Measurements from ENCODE around the gene EFNA5. TPM values are rescaled to one million over a fixed set of nuclear protein-coding genes. Genes with fewer than 3 reads are reported as not detected.

The EFNA5 gene
- total and polyA plus RNA-seq, 2 of the 13 experiments (the other 11 are each of a cell fraction or from before 2014, with no cell fraction given) = not detected

GRCh38 chr5:107541400-107541799 lies 129.3 kb downstream of the EFNA5 start:
- Histone ChIP-seq H3K36me3 (replicated peaks in 1 of 2; ENCODE audit: control insufficient read depth in 1 of 2, insufficient read depth in 2 of 2, low read length in 2 of 2) (no peaks in the 10 kb centered on the region), H3K79me2 (ENCODE audit: insufficient read depth, low read length) (no peaks in the 10 kb centered on the region), H3K4me2 (ENCODE audit: low read depth, low read length) (no peak overlapping the region), H3K4me3 (replicated peaks in 1 of 3; ENCODE audit: insufficient read depth in 1 of 3, low read depth in 2 of 3, low read length in 3 of 3) (no peak overlapping the region), H3K9ac (ENCODE audit: insufficient read depth, low read depth, low read length) (no peak overlapping the region), H3K27ac (ENCODE audit: extremely low read length, insufficient read depth, low read length) (no peak overlapping the region), H3K27me3 (ENCODE audit: control insufficient read depth in 1 of 2, insufficient read depth in 2 of 2, low read length in 2 of 2) (no peaks in the 10 kb centered on the region), H3K4me1 (ENCODE audit: insufficient read depth, low read length) (no peaks in the 10 kb centered on the region), H4K20me1 (ENCODE audit: insufficient read depth, low read length) (no peaks in the 10 kb centered on the region), H3K9me3 (ENCODE audit: low read length) (no peaks in the 10 kb centered on the region), H2AFZ (ENCODE audit: low read length) (no peak overlapping the region)
- no peak for ATAC-seq
- no peak for FAIRE-seq
- no TSS peak for BruUV-seq (replicated peaks)
- TF ChIP-seq ZNF784 (CRISPR knock-in tag; IDR thresholded peaks at IDR 0.05; ENCODE audit: borderline replicate concordance) = no peak
- no peak for TF ChIP-seq PITX1 (CRISPR knock-in tag; IDR thresholded peaks at IDR 0.05)
- TF ChIP-seq TARDBP (CRISPR knock-in tag; IDR thresholded peaks at IDR 0.05) = no peak
- TF ChIP-seq ZNF264 (CRISPR knock-in tag; IDR thresholded peaks at IDR 0.05) = no peak
- no peak for TF ChIP-seq IRX3 (CRISPR knock-in tag; IDR thresholded peaks at IDR 0.05; ENCODE audit: borderline replicate concordance, low read depth)
- TF ChIP-seq ZSCAN29 (CRISPR knock-in tag; conservative IDR thresholded peaks at IDR 0.05) = no peak
- 5% methylated on average over 1 of the region's 1 CpG for WGBS (ENCODE audit: low lambda C conversion rate)
- ChIA-PET CTCF (ENCODE audit: low intra/inter-chr PET ratio, low total read pairs) (no interaction called here), POLR2A (no interaction called here)
- DNase-seq (ENCODE audit: low spot score) = no peak
- in situ Hi-C loops (cut with HindIII; ENCODE audit: extremely low pct_ligation_motif_present, low pct_unique_long_range_greater_than_20kb) (no loop called here), intact Hi-C loops (cut with micrococcal nuclease; ENCODE audit: unreplicated experiment) (no loop called here)

- H2AFZ ChIP-seq (ENCODE audit: low read length) = no peak overlapping the region
- H3K79me2 ChIP-seq (ENCODE audit: insufficient read depth, low read length) = no peaks in the 10 kb centered on the region
- ChIA-PET POLR2A (no interaction called here), CTCF (ENCODE audit: low intra/inter-chr PET ratio, low total read pairs) (no interaction called here)
- intact Hi-C loops (cut with micrococcal nuclease; ENCODE audit: unreplicated experiment) = no loop called here
- DNase-seq (ENCODE audit: low spot score) (no peak), ATAC-seq (no peak), FAIRE-seq (no peak)
- H3K4me2 ChIP-seq (ENCODE audit: low read depth, low read length) = no peak overlapping the region
- H3K27me3 ChIP-seq (ENCODE audit: control insufficient read depth in 1 of 2, insufficient read depth in 2 of 2, low read length in 2 of 2) = no peaks in the 10 kb centered on the region
- H3K27ac ChIP-seq (ENCODE audit: extremely low read length, insufficient read depth, low read length) = no peak overlapping the region
- TF ChIP-seq, protein P1, sequence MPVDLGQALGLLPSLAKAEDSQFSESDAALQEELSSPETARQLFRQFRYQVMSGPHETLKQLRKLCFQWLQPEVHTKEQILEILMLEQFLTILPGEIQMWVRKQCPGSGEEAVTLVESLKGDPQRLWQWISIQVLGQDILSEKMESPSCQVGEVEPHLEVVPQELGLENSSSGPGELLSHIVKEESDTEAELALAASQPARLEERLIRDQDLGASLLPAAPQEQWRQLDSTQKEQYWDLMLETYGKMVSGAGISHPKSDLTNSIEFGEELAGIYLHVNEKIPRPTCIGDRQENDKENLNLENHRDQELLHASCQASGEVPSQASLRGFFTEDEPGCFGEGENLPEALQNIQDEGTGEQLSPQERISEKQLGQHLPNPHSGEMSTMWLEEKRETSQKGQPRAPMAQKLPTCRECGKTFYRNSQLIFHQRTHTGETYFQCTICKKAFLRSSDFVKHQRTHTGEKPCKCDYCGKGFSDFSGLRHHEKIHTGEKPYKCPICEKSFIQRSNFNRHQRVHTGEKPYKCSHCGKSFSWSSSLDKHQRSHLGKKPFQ (CRISPR knock-in tag; IDR thresholded peaks at IDR 0.05; ENCODE audit: insufficient replicate concordance) = no peak
- TF ChIP-seq EP300 (IDR thresholded peaks at IDR 0.05; ENCODE audit: low read depth in 2 of 2, low read length in 2 of 2) (no peak), EP300 (CRISPR knock-in tag; IDR thresholded peaks at IDR 0.05; ENCODE audit: borderline replicate concordance) (no peak), MAZ (IDR thresholded peaks at IDR 0.05; ENCODE audit: borderline replicate concordance, low read depth, low read length) (no peak), MAZ (CRISPR knock-in tag; IDR thresholded peaks at IDR 0.05; ENCODE audit: low read depth) (no peak), TAF15 (IDR thresholded peaks at IDR 0.05; ENCODE audit: low read depth, low read length, poor library complexity, severe bottlenecking) (no peak)
- TF ChIP-seq, protein P2, sequence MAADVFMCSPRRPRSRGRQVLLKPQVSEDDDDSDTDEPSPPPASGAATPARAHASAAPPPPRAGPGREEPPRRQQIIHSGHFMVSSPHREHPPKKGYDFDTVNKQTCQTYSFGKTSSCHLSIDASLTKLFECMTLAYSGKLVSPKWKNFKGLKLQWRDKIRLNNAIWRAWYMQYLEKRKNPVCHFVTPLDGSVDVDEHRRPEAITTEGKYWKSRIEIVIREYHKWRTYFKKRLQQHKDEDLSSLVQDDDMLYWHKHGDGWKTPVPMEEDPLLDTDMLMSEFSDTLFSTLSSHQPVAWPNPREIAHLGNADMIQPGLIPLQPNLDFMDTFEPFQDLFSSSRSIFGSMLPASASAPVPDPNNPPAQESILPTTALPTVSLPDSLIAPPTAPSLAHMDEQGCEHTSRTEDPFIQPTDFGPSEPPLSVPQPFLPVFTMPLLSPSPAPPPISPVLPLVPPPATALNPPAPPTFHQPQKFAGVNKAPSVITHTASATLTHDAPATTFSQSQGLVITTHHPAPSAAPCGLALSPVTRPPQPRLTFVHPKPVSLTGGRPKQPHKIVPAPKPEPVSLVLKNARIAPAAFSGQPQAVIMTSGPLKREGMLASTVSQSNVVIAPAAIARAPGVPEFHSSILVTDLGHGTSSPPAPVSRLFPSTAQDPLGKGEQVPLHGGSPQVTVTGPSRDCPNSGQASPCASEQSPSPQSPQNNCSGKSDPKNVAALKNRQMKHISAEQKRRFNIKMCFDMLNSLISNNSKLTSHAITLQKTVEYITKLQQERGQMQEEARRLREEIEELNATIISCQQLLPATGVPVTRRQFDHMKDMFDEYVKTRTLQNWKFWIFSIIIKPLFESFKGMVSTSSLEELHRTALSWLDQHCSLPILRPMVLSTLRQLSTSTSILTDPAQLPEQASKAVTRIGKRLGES (CRISPR knock-in tag; IDR thresholded peaks at IDR 0.05; ENCODE audit: borderline replicate concordance) = no peak
- 17% methylated on average over 4 of the region's 4 CpGs for WGBS (ENCODE audit: low lambda C conversion rate)
- H3K9me3 ChIP-seq (ENCODE audit: low read length) = no peaks in the 10 kb centered on the region
- no peaks in the 10 kb centered on the region for H3K4me1 ChIP-seq (ENCODE audit: insufficient read depth, low read length)
- H3K36me3 ChIP-seq (replicated peaks in 1 of 2; ENCODE audit: control insufficient read depth in 1 of 2, insufficient read depth in 2 of 2, low read length in 2 of 2) = no peaks in the 10 kb centered on the region
- H3K9ac ChIP-seq (ENCODE audit: insufficient read depth, low read depth, low read length) = no peak overlapping the region
- in situ Hi-C loops (cut with HindIII; ENCODE audit: extremely low pct_ligation_motif_present, low pct_unique_long_range_greater_than_20kb) = no loop called here
- no peaks in the 10 kb centered on the region for H4K20me1 ChIP-seq (ENCODE audit: insufficient read depth, low read length)
- H3K4me3 ChIP-seq (replicated peaks in 1 of 3; ENCODE audit: insufficient read depth in 1 of 3, low read depth in 2 of 3, low read length in 3 of 3) = no peak overlapping the region
- BruUV-seq (replicated peaks) = no TSS peak
These were observed 130.9 kb downstream of the EFNA5 start for GRCh38 chr5:107539726-107540330.

Data from HepG2 (cell line).